HL-60 (cell line): Measurements from ENCODE around the gene SLC25A26.

Source experiments
- POLR2AphosphoS5 ChIP-seq: IDR thresholded peaks from 2 replicates; pipeline ENCODE4 v1.6.1; 2012; ENCODE audit warnings: low read depth
- TF ChIP-seq, protein P1 (sequence below): IDR thresholded peaks from one replicate; pipeline ENCODE4 v1.5.1; 2011; ENCODE audit warnings: low read length, control low read depth, inconsistent platforms; ENCODE audit not compliant: insufficient read depth

DNA sequence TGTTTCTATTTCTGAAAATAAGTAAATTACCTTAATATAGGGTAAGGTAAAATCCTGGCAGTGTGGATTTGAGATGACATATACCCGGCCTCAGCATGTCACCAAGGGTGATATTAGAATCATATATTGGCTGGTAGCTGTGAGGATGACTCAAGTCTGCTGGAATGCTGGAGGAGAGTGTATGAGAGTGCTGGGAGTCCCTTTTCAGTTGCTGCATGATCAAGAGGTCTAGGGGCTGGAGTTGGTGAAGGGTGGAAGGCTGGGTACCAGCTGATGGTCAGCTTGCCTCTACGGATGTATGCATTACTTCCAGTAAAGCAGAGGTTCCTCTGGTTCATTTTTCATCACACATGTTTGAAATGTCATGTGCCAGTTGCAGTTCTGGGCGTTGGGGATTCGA is 40.6 kb downstream of the SLC25A26 start:
- TF ChIP-seq, protein P1, sequence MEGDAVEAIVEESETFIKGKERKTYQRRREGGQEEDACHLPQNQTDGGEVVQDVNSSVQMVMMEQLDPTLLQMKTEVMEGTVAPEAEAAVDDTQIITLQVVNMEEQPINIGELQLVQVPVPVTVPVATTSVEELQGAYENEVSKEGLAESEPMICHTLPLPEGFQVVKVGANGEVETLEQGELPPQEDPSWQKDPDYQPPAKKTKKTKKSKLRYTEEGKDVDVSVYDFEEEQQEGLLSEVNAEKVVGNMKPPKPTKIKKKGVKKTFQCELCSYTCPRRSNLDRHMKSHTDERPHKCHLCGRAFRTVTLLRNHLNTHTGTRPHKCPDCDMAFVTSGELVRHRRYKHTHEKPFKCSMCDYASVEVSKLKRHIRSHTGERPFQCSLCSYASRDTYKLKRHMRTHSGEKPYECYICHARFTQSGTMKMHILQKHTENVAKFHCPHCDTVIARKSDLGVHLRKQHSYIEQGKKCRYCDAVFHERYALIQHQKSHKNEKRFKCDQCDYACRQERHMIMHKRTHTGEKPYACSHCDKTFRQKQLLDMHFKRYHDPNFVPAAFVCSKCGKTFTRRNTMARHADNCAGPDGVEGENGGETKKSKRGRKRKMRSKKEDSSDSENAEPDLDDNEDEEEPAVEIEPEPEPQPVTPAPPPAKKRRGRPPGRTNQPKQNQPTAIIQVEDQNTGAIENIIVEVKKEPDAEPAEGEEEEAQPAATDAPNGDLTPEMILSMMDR, result no peak
- no peak for TF ChIP-seq POLR2AphosphoS5
